HL-60 (cell line): Measurements from ENCODE around the gene DCDC2C.

Source experiments
- DNase-seq, 2 experiments: peaks; one replicate each; pipeline ENCODE4 v3.0.0-alpha.2; 2010 to 2020; ENCODE audit warnings: low read depth in 1 of 2, low spot score in 1 of 2
- H3K27ac ChIP-seq: fragments of 250-450 bp; sonication (Bioruptor Pico); replicated peaks from 2 replicates; pipeline ENCODE4 v1.5.1; 2020; ENCODE audit warnings: mild to moderate bottlenecking, moderate library complexity
- H3K27me3 ChIP-seq: fragments of 250-450 bp; sonication (Bioruptor Pico); 2 replicates; pipeline ENCODE4 v1.5.1; 2021; ENCODE audit warnings: mild to moderate bottlenecking, moderate library complexity; ENCODE audit not compliant: insufficient read depth, poor library complexity, severe bottlenecking
- H3K4me3 ChIP-seq: replicated peaks from 2 replicates; pipeline ENCODE4 v1.5.1; 2011; ENCODE audit warnings: mild to moderate bottlenecking, control low read depth, low read length; ENCODE audit not compliant: insufficient read depth
- CTCF ChIP-seq: IDR thresholded peaks from one replicate; pipeline ENCODE4 v1.5.1; 2011; ENCODE audit warnings: low read length, control low read depth, inconsistent platforms; ENCODE audit not compliant: insufficient read depth
- GABPA ChIP-seq: IDR thresholded peaks from 2 replicates; pipeline ENCODE4 v1.6.1; 2012; ENCODE audit warnings: low read depth
- POLR2AphosphoS5 ChIP-seq: IDR thresholded peaks from 2 replicates; pipeline ENCODE4 v1.6.1; 2012; ENCODE audit warnings: low read depth
- SPI1 ChIP-seq: IDR thresholded peaks from 2 replicates; pipeline ENCODE4 v1.6.1; 2012; ENCODE audit warnings: low read depth, mild to moderate bottlenecking, borderline replicate concordance
- TF ChIP-seq, protein P1 (sequence below): IDR thresholded peaks from 2 replicates; pipeline ENCODE4 v1.6.1; 2012; ENCODE audit warnings: low read depth; ENCODE audit not compliant: insufficient replicate concordance

Gene DCDC2C

GRCh38 chr2:3805201-3805939 is 102.0 kb downstream of the DCDC2C start:
- Histone ChIP-seq H3K4me3 (no peak overlapping the region), H3K27me3 (peaks cover 3% of the 10 kb centered on the region), H3K27ac (no peak overlapping the region)
- peak in 1 of 2 experiments; percentile 5 for DNase-seq
- TF ChIP-seq CTCF (peak; percentile 0), SPI1 (no peak), POLR2AphosphoS5 (no peak), GABPA (no peak)
- TF ChIP-seq, protein P1, sequence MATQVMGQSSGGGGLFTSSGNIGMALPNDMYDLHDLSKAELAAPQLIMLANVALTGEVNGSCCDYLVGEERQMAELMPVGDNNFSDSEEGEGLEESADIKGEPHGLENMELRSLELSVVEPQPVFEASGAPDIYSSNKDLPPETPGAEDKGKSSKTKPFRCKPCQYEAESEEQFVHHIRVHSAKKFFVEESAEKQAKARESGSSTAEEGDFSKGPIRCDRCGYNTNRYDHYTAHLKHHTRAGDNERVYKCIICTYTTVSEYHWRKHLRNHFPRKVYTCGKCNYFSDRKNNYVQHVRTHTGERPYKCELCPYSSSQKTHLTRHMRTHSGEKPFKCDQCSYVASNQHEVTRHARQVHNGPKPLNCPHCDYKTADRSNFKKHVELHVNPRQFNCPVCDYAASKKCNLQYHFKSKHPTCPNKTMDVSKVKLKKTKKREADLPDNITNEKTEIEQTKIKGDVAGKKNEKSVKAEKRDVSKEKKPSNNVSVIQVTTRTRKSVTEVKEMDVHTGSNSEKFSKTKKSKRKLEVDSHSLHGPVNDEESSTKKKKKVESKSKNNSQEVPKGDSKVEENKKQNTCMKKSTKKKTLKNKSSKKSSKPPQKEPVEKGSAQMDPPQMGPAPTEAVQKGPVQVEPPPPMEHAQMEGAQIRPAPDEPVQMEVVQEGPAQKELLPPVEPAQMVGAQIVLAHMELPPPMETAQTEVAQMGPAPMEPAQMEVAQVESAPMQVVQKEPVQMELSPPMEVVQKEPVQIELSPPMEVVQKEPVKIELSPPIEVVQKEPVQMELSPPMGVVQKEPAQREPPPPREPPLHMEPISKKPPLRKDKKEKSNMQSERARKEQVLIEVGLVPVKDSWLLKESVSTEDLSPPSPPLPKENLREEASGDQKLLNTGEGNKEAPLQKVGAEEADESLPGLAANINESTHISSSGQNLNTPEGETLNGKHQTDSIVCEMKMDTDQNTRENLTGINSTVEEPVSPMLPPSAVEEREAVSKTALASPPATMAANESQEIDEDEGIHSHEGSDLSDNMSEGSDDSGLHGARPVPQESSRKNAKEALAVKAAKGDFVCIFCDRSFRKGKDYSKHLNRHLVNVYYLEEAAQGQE = no peak

GRCh38 chr2:3806168-3806567 is 102.8 kb downstream of the DCDC2C start:
- Histone ChIP-seq H3K27me3 (peaks cover 3% of the 10 kb centered on the region), H3K27ac (no peak overlapping the region), H3K4me3 (no peak overlapping the region)
- no peak for TF ChIP-seq CTCF
- TF ChIP-seq, protein P1 = no peak
- TF ChIP-seq SPI1 = no peak
- TF ChIP-seq GABPA = no peak
- TF ChIP-seq POLR2AphosphoS5 = no peak
- no peak for DNase-seq

- no peak overlapping the region for H3K4me3 ChIP-seq
- DNase-seq = no peak
- no peak overlapping the region for H3K27ac ChIP-seq
- TF ChIP-seq, protein P1 = no peak
- TF ChIP-seq GABPA = no peak
- no peak for TF ChIP-seq CTCF
- no peak for TF ChIP-seq POLR2AphosphoS5
- no peak for TF ChIP-seq SPI1
- peaks cover 3% of the 10 kb centered on the region for H3K27me3 ChIP-seq
Measured at GRCh38 chr2:3806730-3807129, 103.4 kb downstream of the DCDC2C start.
